H9 (cell line): ENCODE data around the gene HLA-F. TPM values are rescaled to one million over a fixed set of nuclear protein-coding genes. Genes with fewer than 3 reads are reported as not detected.
A peak's percentile ranks its signal among the peaks of the same experiment; 100 is the strongest.

Experiments used
- DNase-seq: peaks from one replicate; pipeline ENCODE4 v3.0.0-alpha.2; 2017
- H2AFZ ChIP-seq: one replicate; pipeline ENCODE4 v1.6.1; 2013; ENCODE audit warnings: mild to moderate bottlenecking, low read length, control low read depth, moderate library complexity
- H2AK5ac ChIP-seq: 2 replicates; pipeline ENCODE4 v1.6.1; 2013; ENCODE audit warnings: low read length, control low read depth, mixed read lengths; ENCODE audit not compliant: insufficient read length
- H2BK120ac ChIP-seq: one replicate; pipeline ENCODE4 v1.6.1; 2013; ENCODE audit warnings: low read depth, mild to moderate bottlenecking, low read length, control low read depth, inconsistent platforms; ENCODE audit not compliant: poor library complexity, severe bottlenecking
- H2BK12ac ChIP-seq: 2 replicates; pipeline ENCODE4 v1.6.1; 2013; ENCODE audit warnings: low read length, control low read depth, mixed read lengths, low read depth; ENCODE audit not compliant: insufficient read length
- H2BK15ac ChIP-seq: 2 replicates; pipeline ENCODE4 v1.6.1; 2013; ENCODE audit warnings: low read depth, low read length, control low read depth
- H2BK20ac ChIP-seq: one replicate; pipeline ENCODE4 v1.6.1; 2013; ENCODE audit warnings: low read depth, mild to moderate bottlenecking, low read length, control low read depth, inconsistent platforms; ENCODE audit not compliant: poor library complexity, severe bottlenecking
- H2BK5ac ChIP-seq: 2 replicates; pipeline ENCODE4 v1.6.1; 2013; ENCODE audit warnings: low read length, control low read depth, mixed read lengths; ENCODE audit not compliant: insufficient read length
- H3K14ac ChIP-seq: 2 replicates; pipeline ENCODE4 v1.6.1; 2013; ENCODE audit warnings: low read length, control low read depth; ENCODE audit not compliant: insufficient read depth
- H3K18ac ChIP-seq: 2 replicates; pipeline ENCODE4 v1.6.1; 2013; ENCODE audit warnings: low read depth, mild to moderate bottlenecking, mixed read lengths, low read length, control low read depth; ENCODE audit not compliant: insufficient read length
- H3K23ac ChIP-seq: 2 replicates; pipeline ENCODE4 v1.6.1; 2013; ENCODE audit warnings: low read length, control low read depth, mixed read lengths, low read depth; ENCODE audit not compliant: insufficient read length
- H3K23me2 ChIP-seq: 2 replicates; pipeline ENCODE4 v1.6.1; 2013; ENCODE audit warnings: low read depth, mild to moderate bottlenecking, mixed read lengths, low read length, control low read depth; ENCODE audit not compliant: insufficient read length, poor library complexity, severe bottlenecking
- H3K27ac ChIP-seq: 2 replicates; pipeline ENCODE4 v1.5.1; 2013; ENCODE audit warnings: low read length, control low read depth, mixed read lengths, low read depth; ENCODE audit not compliant: insufficient read length
- H3K27me3 ChIP-seq: 2 replicates; pipeline ENCODE4 v1.6.1; 2013; ENCODE audit warnings: low read length, control low read depth, inconsistent platforms; ENCODE audit not compliant: insufficient read depth
- H3K4ac ChIP-seq: 2 replicates; pipeline ENCODE4 v1.6.1; 2013; ENCODE audit warnings: low read depth, mild to moderate bottlenecking, control low read depth, inconsistent platforms, low read length, moderate library complexity
- H3K4me1 ChIP-seq: 2 replicates; pipeline ENCODE4 v1.6.1; 2013; ENCODE audit warnings: low read length, control low read depth, inconsistent platforms; ENCODE audit not compliant: insufficient read depth
- H3K4me2 ChIP-seq: 2 replicates; pipeline ENCODE4 v1.6.1; 2013; ENCODE audit warnings: low read length, control low read depth, mixed read lengths; ENCODE audit not compliant: insufficient read length, insufficient read depth
- H3K56ac ChIP-seq: 2 replicates; pipeline ENCODE4 v1.6.1; 2013; ENCODE audit warnings: low read depth, mild to moderate bottlenecking, mixed read lengths, low read length, control low read depth; ENCODE audit not compliant: insufficient read length
- H3K79me1 ChIP-seq: 2 replicates; pipeline ENCODE4 v1.6.1; 2013; ENCODE audit warnings: low read depth, mild to moderate bottlenecking, moderate library complexity, low read length, control low read depth, inconsistent platforms; ENCODE audit not compliant: insufficient read depth, poor library complexity, severe bottlenecking
- H3K79me2 ChIP-seq: 2 replicates; pipeline ENCODE4 v1.6.1; 2013; ENCODE audit warnings: low read length, control low read depth, inconsistent platforms; ENCODE audit not compliant: insufficient read depth
- H3K9ac ChIP-seq: 2 replicates; pipeline ENCODE4 v1.6.1; 2013; ENCODE audit warnings: low read length, control low read depth, mixed read lengths; ENCODE audit not compliant: insufficient read length; ENCODE audit errors: extremely low read depth
- H3K9me3 ChIP-seq: one replicate; pipeline ENCODE4 v1.6.1; 2013; ENCODE audit warnings: low read depth, low read length, inconsistent platforms; ENCODE audit not compliant: control insufficient read depth
- H3T11ph ChIP-seq: one replicate; pipeline ENCODE4 v1.6.1; 2013; ENCODE audit warnings: mild to moderate bottlenecking, low read length, control low read depth, inconsistent platforms
- H4K20me1 ChIP-seq: one replicate; pipeline ENCODE4 v1.6.1; 2013; ENCODE audit not compliant: control insufficient read depth, insufficient read length, insufficient read depth
- H4K5ac ChIP-seq: 2 replicates; pipeline ENCODE4 v1.6.1; 2013; ENCODE audit warnings: low read depth, mild to moderate bottlenecking, mixed read lengths, low read length, control low read depth; ENCODE audit not compliant: insufficient read length
- H4K8ac ChIP-seq: replicated peaks from 2 replicates; pipeline ENCODE4 v1.6.1; 2013; ENCODE audit warnings: low read length, control low read depth, mixed read lengths, low read depth; ENCODE audit not compliant: insufficient read length
- H4K91ac ChIP-seq: 2 replicates; pipeline ENCODE4 v1.6.1; 2013; ENCODE audit warnings: low read depth, mild to moderate bottlenecking, moderate library complexity, mixed read lengths, low read length, control low read depth; ENCODE audit not compliant: insufficient read length
- H3K27ac Mint-ChIP-seq, 3 experiments: 2 replicates in 2 of 3; 3 replicates in 1 of 3; pipeline ENCODE4 v1.8.0; 2020 to 2021; ENCODE audit warnings: mixed read lengths in 3 of 3, mild to moderate bottlenecking in 1 of 3, moderate library complexity in 1 of 3
- H3K27me3 Mint-ChIP-seq: 2 replicates; pipeline ENCODE4 v1.8.0; 2021; ENCODE audit warnings: low read depth, mild to moderate bottlenecking, moderate library complexity, mixed read lengths
- H3K36me3 Mint-ChIP-seq, 3 experiments: 2 replicates in 2 of 3; 3 replicates in 1 of 3; pipeline ENCODE4 v1.8.0; 2020 to 2021; ENCODE audit warnings: low read depth in 3 of 3, mixed read lengths in 3 of 3; ENCODE audit not compliant: insufficient read depth in 1 of 3
- H3K4me1 Mint-ChIP-seq, 2 experiments: 2 replicates each; pipeline ENCODE4 v1.8.0; 2020; ENCODE audit warnings: mixed read lengths in 2 of 2
- H3K4me3 Mint-ChIP-seq, 2 experiments: 2 replicates in 1 of 2; 3 replicates in 1 of 2; pipeline ENCODE4 v1.8.0; 2020 to 2021; ENCODE audit warnings: mild to moderate bottlenecking in 2 of 2, mixed read lengths in 2 of 2, moderate library complexity in 1 of 2
- H3K9me3 Mint-ChIP-seq, 2 experiments: 2 replicates in 1 of 2; 3 replicates in 1 of 2; pipeline ENCODE4 v1.8.0; 2020; ENCODE audit warnings: mild to moderate bottlenecking in 2 of 2, mixed read lengths in 2 of 2, moderate library complexity in 1 of 2
- CTCF ChIP-seq: fragments of 200-600 bp; sonication (generic); conservative IDR thresholded peaks from 3 replicates; pipeline ENCODE4 v1.8.0; 2021; ENCODE audit warnings: antibody characterized with exemption, mild to moderate bottlenecking
- WGBS: extraction: QIAGEN DNeasy Blood & Tissue Kit; methylation state at CpG from one replicate; pipeline ENCODE4 v1.1.7; 2013; ENCODE audit warnings: missing lambda C conversion rate, low lambda C conversion rate, mixed read lengths; ENCODE audit not compliant: insufficient read length; ENCODE audit errors: extremely low coverage; 5-methylcytosine and 5-hydroxymethylcytosine counted together
- total RNA-seq: library from RNA; stranded (reverse); gene quantifications from 2 replicates; pipeline ENCODE4 v1.2.1, GENCODE V29; 2021

The HLA-F gene
- total RNA-seq, 1 experiment from 2014 or later = 7.4 TPM

GRCh38 chr6:29685718-29686326, 37.4 kb upstream of the HLA-F start:
- H3K79me1 ChIP-seq = no peaks in the 10 kb centered on the region
- no peak overlapping the region for H3K9ac ChIP-seq
- Mint-ChIP-seq H3K4me3 (no peak overlapping the region), H3K9me3 (no peaks in the 10 kb centered on the region; a peak in 1 of 5 replicates), H3K36me3 (peaks cover 0 to 9% (median 0%) of the 10 kb centered on the region in 3 experiments; a peak in 3 of 7 replicates), H3K27me3 (no peaks in the 10 kb centered on the region), H3K27ac (0 out of 7 replicates have a peak overlapping the region, but pooled peaks of 1 of the 3 experiments have one; percentile 85), H3K4me1 (peaks cover 14 to 18% of the 10 kb centered on the region in 2 experiments)
- no CpG with 5 or more reads among the region's 15 CpGs for WGBS
- H2BK120ac ChIP-seq = no peak overlapping the region
- no peak overlapping the region for H3K4me2 ChIP-seq
- no peak overlapping the region for H3K18ac ChIP-seq
- no peak overlapping the region for H2BK15ac ChIP-seq
- no peak overlapping the region for H2AFZ ChIP-seq
- H4K91ac ChIP-seq = no peak overlapping the region
- H3K56ac ChIP-seq = no peak overlapping the region
- DNase-seq = peak; percentile 79
- H3K23ac ChIP-seq = no peak overlapping the region
- no peaks in the 10 kb centered on the region for H3K23me2 ChIP-seq
- H2BK12ac ChIP-seq = no peak overlapping the region
- H4K20me1 ChIP-seq = no peaks in the 10 kb centered on the region
- no peak overlapping the region for H2AK5ac ChIP-seq
- H3K14ac ChIP-seq = no peak overlapping the region
- H3K4me1 ChIP-seq = peaks cover 6% of the 10 kb centered on the region; the same call in 1 of the 2 replicates
- H3K4ac ChIP-seq = no peak overlapping the region
- H3T11ph ChIP-seq = no peak overlapping the region
- H3K27me3 ChIP-seq = no peaks in the 10 kb centered on the region
- no peak overlapping the region for H4K8ac ChIP-seq
- peak; percentile 77 for TF ChIP-seq CTCF
- no peak overlapping the region for H2BK20ac ChIP-seq
- no peaks in the 10 kb centered on the region for H3K9me3 ChIP-seq
- H3K27ac ChIP-seq = no peak overlapping the region
- no peak overlapping the region for H2BK5ac ChIP-seq
- no peaks in the 10 kb centered on the region for H3K79me2 ChIP-seq
- no peak overlapping the region for H4K5ac ChIP-seq
